Measurements from ENCODE around the gene SPINT2.
"Not testable (repeated sequence)": the region's sequence is repeated elsewhere in the genome, so short reads cannot be mapped to it uniquely, and the experiment has no call there.

SPINT2 gene

GRCh38 chr19:38252941-38253691, 11.3 kb upstream of the SPINT2 start:
- Histone ChIP-seq H3K9ac (ENCODE audit: low read depth in 1 of 2, low read length in 2 of 2) (peak overlapping the region in 1 of 2 donors; percentile 50), H3K36me3 (ENCODE audit: control insufficient read depth in 1 of 2, insufficient read depth in 2 of 2, low read length in 2 of 2) (no peaks in the 10 kb centered on the region), H3K27me3 (ENCODE audit: control insufficient read depth in 1 of 2, insufficient read depth in 2 of 2, low read length in 2 of 2) (peaks cover 0 to 7% of the 10 kb centered on the region in 2 donors), H3K27ac (ENCODE audit: low read depth, low read length) (peak overlapping the region; percentile 77), H3K4me1 (ENCODE audit: control insufficient read depth in 1 of 2, insufficient read depth in 2 of 2, low read length in 2 of 2) (peaks cover 18 to 30% of the 10 kb centered on the region in 2 donors), H3K4me3 (ENCODE audit: low read depth in 1 of 2, low read length in 2 of 2) (peak overlapping the region in 1 of 2 donors; percentile 34), H3K9me3 (ENCODE audit: control insufficient read depth in 1 of 2, low read length in 2 of 2) (no peaks in the 10 kb centered on the region)

GRCh38 chr19:38253788-38254187, 10.6 kb upstream of the SPINT2 start:
- Histone ChIP-seq H3K36me3 (ENCODE audit: control insufficient read depth in 1 of 2, insufficient read depth in 2 of 2, low read length in 2 of 2) (no peaks in the 10 kb centered on the region), H3K9ac (ENCODE audit: low read depth in 1 of 2, low read length in 2 of 2) (no peak overlapping the region), H3K27me3 (ENCODE audit: control insufficient read depth in 1 of 2, insufficient read depth in 2 of 2, low read length in 2 of 2) (peaks cover 0 to 7% of the 10 kb centered on the region in 2 donors), H3K4me1 (ENCODE audit: control insufficient read depth in 1 of 2, insufficient read depth in 2 of 2, low read length in 2 of 2) (peaks cover 18 to 26% of the 10 kb centered on the region in 2 donors), H3K9me3 (ENCODE audit: control insufficient read depth in 1 of 2, low read length in 2 of 2) (no peaks in the 10 kb centered on the region), H3K27ac (ENCODE audit: low read depth, low read length) (peak overlapping the region; percentile 77), H3K4me3 (ENCODE audit: low read depth in 1 of 2, low read length in 2 of 2) (peak overlapping the region in 1 of 2 donors; percentile 7)

GRCh38 chr19:38255383-38256014, 8.9 kb upstream of the SPINT2 start:
- Histone ChIP-seq H3K27me3 (ENCODE audit: control insufficient read depth in 1 of 2, insufficient read depth in 2 of 2, low read length in 2 of 2) (peaks cover 0 to 7% of the 10 kb centered on the region in 2 donors), H3K36me3 (ENCODE audit: control insufficient read depth in 1 of 2, insufficient read depth in 2 of 2, low read length in 2 of 2) (no peaks in the 10 kb centered on the region), H3K4me3 (ENCODE audit: low read depth in 1 of 2, low read length in 2 of 2) (peak overlapping the region; percentile 40 to 54), H3K27ac (ENCODE audit: low read depth, low read length) (peak overlapping the region; percentile 42), H3K4me1 (ENCODE audit: control insufficient read depth in 1 of 2, insufficient read depth in 2 of 2, low read length in 2 of 2) (peaks cover 15 to 24% of the 10 kb centered on the region in 2 donors), H3K9ac (ENCODE audit: low read depth in 1 of 2, low read length in 2 of 2) (no peak overlapping the region), H3K9me3 (ENCODE audit: control insufficient read depth in 1 of 2, low read length in 2 of 2) (no peaks in the 10 kb centered on the region)

- not testable (repeated sequence) for H3K27me3 ChIP-seq (ENCODE audit: control insufficient read depth in 1 of 2, insufficient read depth in 2 of 2, low read length in 2 of 2); H3K4me3 ChIP-seq (ENCODE audit: low read depth in 1 of 2, low read length in 2 of 2); H3K9ac ChIP-seq (ENCODE audit: low read depth in 1 of 2, low read length in 2 of 2); H3K27ac ChIP-seq (ENCODE audit: low read depth, low read length); H3K9me3 ChIP-seq (ENCODE audit: control insufficient read depth in 1 of 2, low read length in 2 of 2); H3K36me3 ChIP-seq (ENCODE audit: control insufficient read depth in 1 of 2, insufficient read depth in 2 of 2, low read length in 2 of 2)
- H3K4me1 ChIP-seq (ENCODE audit: control insufficient read depth in 1 of 2, insufficient read depth in 2 of 2, low read length in 2 of 2) = peaks cover 4 to 18% of the 10 kb centered on the region in 2 donors
Observed at GRCh38 chr19:38261942-38262341, 2.4 kb upstream of the SPINT2 start.

GRCh38 chr19:38262585-38263268, 1.6 kb upstream of the SPINT2 start:
- Histone ChIP-seq H3K36me3 (ENCODE audit: control insufficient read depth in 1 of 2, insufficient read depth in 2 of 2, low read length in 2 of 2) (no peaks in the 10 kb centered on the region), H3K27me3 (ENCODE audit: control insufficient read depth in 1 of 2, insufficient read depth in 2 of 2, low read length in 2 of 2) (no peaks in the 10 kb centered on the region), H3K4me1 (ENCODE audit: control insufficient read depth in 1 of 2, insufficient read depth in 2 of 2, low read length in 2 of 2) (peaks cover 10 to 23% of the 10 kb centered on the region in 2 donors), H3K4me3 (ENCODE audit: low read depth in 1 of 2, low read length in 2 of 2) (no peak overlapping the region), H3K9ac (ENCODE audit: low read depth in 1 of 2, low read length in 2 of 2) (no peak overlapping the region), H3K9me3 (ENCODE audit: control insufficient read depth in 1 of 2, low read length in 2 of 2) (no peaks in the 10 kb centered on the region), H3K27ac (ENCODE audit: low read depth, low read length) (no peak overlapping the region)

- Histone ChIP-seq H3K9ac (ENCODE audit: low read depth in 1 of 2, low read length in 2 of 2) (peak overlapping the region; percentile 30 to 39), H3K4me1 (ENCODE audit: control insufficient read depth in 1 of 2, insufficient read depth in 2 of 2, low read length in 2 of 2) (peaks cover 18 to 29% of the 10 kb centered on the region in 2 donors)
Observed at GRCh38 chr19:38263689-38264485, 486 bp upstream of the SPINT2 start.

GRCh38 chr19:38265213-38265861, 964 bp downstream of the SPINT2 start:
- no peaks in the 10 kb centered on the region for H3K36me3 ChIP-seq (ENCODE audit: control insufficient read depth in 1 of 2, insufficient read depth in 2 of 2, low read length in 2 of 2)
- H3K9ac ChIP-seq (ENCODE audit: low read depth in 1 of 2, low read length in 2 of 2) = peak overlapping the region; percentile 86 to 98
- H3K27ac ChIP-seq (ENCODE audit: low read depth, low read length) = peak overlapping the region; percentile 93
- peak overlapping the region; percentile 70 to 90 for H3K4me3 ChIP-seq (ENCODE audit: low read depth in 1 of 2, low read length in 2 of 2)
- peaks cover 24 to 36% of the 10 kb centered on the region in 2 donors for H3K4me1 ChIP-seq (ENCODE audit: control insufficient read depth in 1 of 2, insufficient read depth in 2 of 2, low read length in 2 of 2)
- no peaks in the 10 kb centered on the region for H3K9me3 ChIP-seq (ENCODE audit: control insufficient read depth in 1 of 2, low read length in 2 of 2)
- H3K27me3 ChIP-seq (ENCODE audit: control insufficient read depth in 1 of 2, insufficient read depth in 2 of 2, low read length in 2 of 2) = no peaks in the 10 kb centered on the region

More at GRCh38 chr19:38263689-38264485, 486 bp upstream of the SPINT2 start:
- no peaks in the 10 kb centered on the region for H3K9me3 ChIP-seq (ENCODE audit: control insufficient read depth in 1 of 2, low read length in 2 of 2)
- no peaks in the 10 kb centered on the region for H3K27me3 ChIP-seq (ENCODE audit: control insufficient read depth in 1 of 2, insufficient read depth in 2 of 2, low read length in 2 of 2)
- H3K27ac ChIP-seq (ENCODE audit: low read depth, low read length) = peak overlapping the region; percentile 93
- no peaks in the 10 kb centered on the region for H3K36me3 ChIP-seq (ENCODE audit: control insufficient read depth in 1 of 2, insufficient read depth in 2 of 2, low read length in 2 of 2)
- peak overlapping the region; percentile 70 to 90 for H3K4me3 ChIP-seq (ENCODE audit: low read depth in 1 of 2, low read length in 2 of 2)

GRCh38 chr19:38265921-38266429, 1.6 kb downstream of the SPINT2 start:
- Histone ChIP-seq H3K4me3 (ENCODE audit: low read depth in 1 of 2, low read length in 2 of 2) (peak overlapping the region; percentile 70 to 90), H3K4me1 (ENCODE audit: control insufficient read depth in 1 of 2, insufficient read depth in 2 of 2, low read length in 2 of 2) (peaks cover 31 to 41% of the 10 kb centered on the region in 2 donors), H3K9ac (ENCODE audit: low read depth in 1 of 2, low read length in 2 of 2) (peak overlapping the region; percentile 86 to 98), H3K27ac (ENCODE audit: low read depth, low read length) (peak overlapping the region; percentile 93), H3K9me3 (ENCODE audit: control insufficient read depth in 1 of 2, low read length in 2 of 2) (no peaks in the 10 kb centered on the region), H3K36me3 (ENCODE audit: control insufficient read depth in 1 of 2, insufficient read depth in 2 of 2, low read length in 2 of 2) (no peaks in the 10 kb centered on the region), H3K27me3 (ENCODE audit: control insufficient read depth in 1 of 2, insufficient read depth in 2 of 2, low read length in 2 of 2) (no peaks in the 10 kb centered on the region)

GRCh38 chr19:38266981-38267597, 2.7 kb downstream of the SPINT2 start:
- peak overlapping the region; percentile 68 to 73 for H3K9ac ChIP-seq (ENCODE audit: low read depth in 1 of 2, low read length in 2 of 2)

More at GRCh38 chr19:38266981-38267597, 2.7 kb downstream of the SPINT2 start:
- peak overlapping the region; percentile 70 to 90 for H3K4me3 ChIP-seq (ENCODE audit: low read depth in 1 of 2, low read length in 2 of 2)
- H3K36me3 ChIP-seq (ENCODE audit: control insufficient read depth in 1 of 2, insufficient read depth in 2 of 2, low read length in 2 of 2) = no peaks in the 10 kb centered on the region
- no peaks in the 10 kb centered on the region for H3K9me3 ChIP-seq (ENCODE audit: control insufficient read depth in 1 of 2, low read length in 2 of 2)
- H3K27me3 ChIP-seq (ENCODE audit: control insufficient read depth in 1 of 2, insufficient read depth in 2 of 2, low read length in 2 of 2) = no peaks in the 10 kb centered on the region
- peaks cover 31 to 46% of the 10 kb centered on the region in 2 donors for H3K4me1 ChIP-seq (ENCODE audit: control insufficient read depth in 1 of 2, insufficient read depth in 2 of 2, low read length in 2 of 2)
- H3K27ac ChIP-seq (ENCODE audit: low read depth, low read length) = peak overlapping the region; percentile 78

All from duodenal mucosa (tissue), 2 donors.